BLaER1 (cell line): ENCODE data around the gene BRPF1.

Source experiments
- H3K27ac ChIP-seq: shearing (Covaris generic); formaldehyde crosslinking; 2 replicates; pipeline ENCODE4 v1.8.1; 2022
- H3K27me3 ChIP-seq: shearing (Covaris generic); formaldehyde crosslinking; 2 replicates; pipeline ENCODE4 v1.8.1; 2022
- H3K36me3 ChIP-seq: shearing (Covaris generic); formaldehyde crosslinking; 2 replicates; pipeline ENCODE4 v1.8.1; 2022
- H3K4me1 ChIP-seq: shearing (Covaris generic); formaldehyde crosslinking; 2 replicates; pipeline ENCODE4 v1.8.1; 2022
- H3K4me2 ChIP-seq: shearing (Covaris generic); formaldehyde crosslinking; 2 replicates; pipeline ENCODE4 v1.8.1; 2022
- H3K4me3 ChIP-seq: shearing (Covaris generic); formaldehyde crosslinking; 2 replicates; pipeline ENCODE4 v1.8.1; 2022
- H3K9ac ChIP-seq: shearing (Covaris generic); formaldehyde crosslinking; 2 replicates; pipeline ENCODE4 v1.8.1; 2022
- H3K9me3 ChIP-seq: shearing (Covaris generic); formaldehyde crosslinking; 2 replicates; pipeline ENCODE4 v1.8.1; 2022
- H4K20me1 ChIP-seq: shearing (Covaris generic); formaldehyde crosslinking; 2 replicates; pipeline ENCODE4 v1.8.1; 2022
- Cebpa-rat ChIP-seq: shearing (Covaris generic); IDR thresholded peaks from 2 replicates; pipeline ENCODE4 v1.8.1; 2022

Gene BRPF1

DNA sequence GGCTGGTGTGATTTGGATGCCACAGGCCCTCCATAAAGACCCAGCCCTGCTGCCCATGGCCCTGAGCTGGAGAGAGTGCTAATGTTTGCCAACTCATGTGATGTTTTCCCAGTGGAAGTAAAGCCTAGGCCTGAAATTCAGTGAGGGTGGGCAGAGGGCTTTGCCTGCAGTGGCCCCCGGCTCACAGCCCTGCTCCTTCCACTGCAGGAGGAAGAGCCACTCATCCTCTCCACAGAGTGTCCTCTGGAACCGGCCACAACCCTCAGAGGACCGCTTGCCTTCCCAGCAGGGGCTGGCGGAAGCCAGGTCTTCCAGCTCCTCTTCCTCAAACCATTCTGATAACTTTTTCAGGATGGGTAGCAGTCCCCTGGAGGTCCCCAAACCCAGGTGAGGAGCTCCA lies 41.8 kb upstream of the BRPF1 start:
- H3K27ac ChIP-seq, result no peak overlapping the region
- H3K27me3 ChIP-seq, result no peaks in the 10 kb centered on the region
- H3K4me3 ChIP-seq, result no peak overlapping the region
- H3K9me3 ChIP-seq, result no peaks in the 10 kb centered on the region
- TF ChIP-seq Cebpa-rat, result no peak
- peaks cover 94% of the 10 kb centered on the region for H3K36me3 ChIP-seq
- H3K9ac ChIP-seq, result no peak overlapping the region
- H3K4me1 ChIP-seq, result peaks cover 37% of the 10 kb centered on the region
- H4K20me1 ChIP-seq, result peaks cover 94% of the 10 kb centered on the region
- peak overlapping the region; percentile 80 for H3K4me2 ChIP-seq

DNA sequence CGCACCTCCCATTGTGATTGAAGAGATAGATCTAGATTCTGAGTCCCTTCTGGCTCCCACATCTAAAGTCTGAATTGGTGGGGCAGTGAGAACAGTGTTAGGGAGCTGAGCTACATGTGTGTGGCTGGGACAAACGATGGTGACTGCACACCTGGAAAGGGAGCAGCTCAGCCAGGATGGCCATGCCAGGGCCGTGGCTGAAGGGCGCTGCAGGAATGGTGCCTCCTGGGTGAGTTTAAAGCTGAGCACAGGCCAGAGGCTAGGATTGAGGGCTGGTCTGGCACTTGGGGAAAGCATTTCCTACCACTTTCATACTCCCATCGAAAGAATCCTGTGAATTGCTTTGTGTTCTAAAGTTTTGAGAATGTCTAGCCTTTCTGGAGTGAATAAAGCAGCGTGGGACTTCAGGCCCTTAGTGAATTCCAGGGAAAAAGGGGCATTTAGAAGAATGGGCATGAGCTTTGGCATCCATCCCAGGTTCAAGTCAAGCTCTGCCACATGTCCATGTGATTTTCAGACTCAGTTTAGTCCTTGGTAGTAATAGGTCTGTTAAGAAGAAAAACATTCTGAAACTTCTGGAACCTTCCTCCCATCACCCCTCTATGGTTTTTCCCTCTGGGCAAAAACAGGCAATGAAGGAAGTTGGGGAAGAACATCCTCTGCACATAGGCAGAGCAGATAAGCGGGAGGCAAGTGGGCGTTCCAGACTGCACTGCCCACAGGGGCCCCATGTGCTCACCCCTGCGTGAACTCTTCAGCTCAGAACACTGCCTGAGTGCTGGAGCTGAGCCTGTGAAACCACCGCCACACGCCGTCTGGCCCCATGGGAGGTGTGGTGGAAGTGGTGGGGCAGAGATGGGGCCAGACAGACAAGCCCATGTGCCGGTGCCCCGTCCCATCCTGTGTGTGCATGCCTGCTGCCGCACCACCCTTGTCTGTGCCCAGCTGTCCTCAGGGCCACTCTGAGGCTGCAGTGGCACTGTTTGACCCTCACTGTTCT lies 40.8 kb upstream of the BRPF1 start:
- no peak overlapping the region for H3K4me3 ChIP-seq
- peaks cover 94% of the 10 kb centered on the region for H3K36me3 ChIP-seq
- H3K27ac ChIP-seq, result no peak overlapping the region
- H3K4me1 ChIP-seq, result peaks cover 37% of the 10 kb centered on the region
- no peaks in the 10 kb centered on the region for H3K27me3 ChIP-seq
- no peaks in the 10 kb centered on the region for H3K9me3 ChIP-seq
- TF ChIP-seq Cebpa-rat, result no peak
- peak overlapping the region; percentile 80 for H3K4me2 ChIP-seq
- H4K20me1 ChIP-seq, result peaks cover 94% of the 10 kb centered on the region
- no peak overlapping the region for H3K9ac ChIP-seq

DNA sequence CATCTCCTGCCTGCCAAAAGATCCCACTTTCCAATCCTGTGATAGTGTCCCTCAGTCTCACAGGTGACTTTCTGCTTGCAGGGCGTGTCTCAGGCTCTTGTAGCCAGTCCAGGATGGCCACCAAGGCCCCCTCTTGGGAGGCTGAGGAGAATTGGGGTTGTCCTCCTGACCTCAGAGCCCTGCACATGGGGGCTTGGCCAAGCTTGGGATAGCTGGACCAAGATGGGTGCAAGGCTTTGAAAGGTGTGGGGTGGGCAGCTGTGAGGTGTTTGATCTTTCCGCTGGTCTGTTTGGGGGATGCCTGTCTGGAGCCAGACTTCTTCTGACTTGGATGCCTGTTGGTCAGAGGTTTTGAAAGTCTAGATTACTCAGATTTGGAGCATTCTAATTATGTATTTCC lies 39.9 kb upstream of the BRPF1 start:
- Histone ChIP-seq H3K4me1 (peaks cover 37% of the 10 kb centered on the region), H3K4me3 (no peak overlapping the region), H3K36me3 (peaks cover 94% of the 10 kb centered on the region), H3K9me3 (no peaks in the 10 kb centered on the region), H3K9ac (no peak overlapping the region), H3K27ac (no peak overlapping the region), H3K27me3 (no peaks in the 10 kb centered on the region), H3K4me2 (peak overlapping the region; percentile 80), H4K20me1 (peaks cover 97% of the 10 kb centered on the region)
- TF ChIP-seq Cebpa-rat, result no peak

DNA sequence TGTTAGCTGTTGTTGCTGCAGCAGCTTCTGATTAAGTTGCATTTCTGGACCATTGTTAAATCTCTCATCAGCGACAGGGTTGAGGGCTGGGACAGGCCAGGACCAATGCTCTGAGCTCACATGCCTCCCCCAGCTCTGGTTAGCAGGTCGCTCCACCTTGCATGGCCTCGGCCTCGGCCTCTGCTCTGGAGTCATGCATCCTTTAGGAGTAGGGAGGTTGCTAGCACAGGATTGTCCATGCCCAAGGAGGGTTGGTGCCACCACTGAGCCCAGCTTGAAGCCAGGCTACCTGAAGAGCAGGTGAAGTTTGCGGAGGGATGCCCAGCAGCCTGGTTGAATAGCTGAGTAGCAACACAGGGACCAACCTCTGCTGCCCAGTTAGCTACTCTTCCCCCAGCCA lies 39.1 kb upstream of the BRPF1 start:
- H3K27me3 ChIP-seq, result no peaks in the 10 kb centered on the region
- no peak overlapping the region for H3K9ac ChIP-seq
- no peak overlapping the region for H3K4me3 ChIP-seq
- no peaks in the 10 kb centered on the region for H3K9me3 ChIP-seq
- peaks cover 37% of the 10 kb centered on the region for H3K4me1 ChIP-seq
- no peak for TF ChIP-seq Cebpa-rat
- peaks cover 94% of the 10 kb centered on the region for H3K36me3 ChIP-seq
- H4K20me1 ChIP-seq, result peaks cover 97% of the 10 kb centered on the region
- no peak overlapping the region for H3K27ac ChIP-seq
- 0 out of 2 replicates have a peak overlapping the region, but pooled peaks have one; percentile 7 for H3K4me2 ChIP-seq

DNA sequence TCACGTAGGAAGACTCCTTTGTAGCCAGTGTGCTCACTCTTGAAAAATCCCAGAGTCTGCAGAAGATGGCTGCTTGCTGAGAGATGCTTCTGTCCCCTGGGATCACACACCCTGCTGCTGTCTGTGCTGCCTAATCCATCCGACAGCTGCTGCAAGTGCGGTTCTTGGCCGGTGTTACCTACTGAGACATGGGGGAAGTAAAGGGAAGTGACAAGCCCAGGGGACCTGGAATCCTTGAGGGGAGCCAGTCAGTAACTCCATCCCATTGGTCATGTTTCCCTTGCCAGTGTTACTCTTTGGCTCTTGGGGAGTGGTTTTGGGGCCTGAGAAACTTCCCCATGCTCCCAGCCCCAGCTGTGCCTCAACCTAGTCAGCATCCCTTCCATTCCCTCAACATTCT lies 36.2 kb upstream of the BRPF1 start:
- H3K4me3 ChIP-seq, result no peak overlapping the region
- no peaks in the 10 kb centered on the region for H3K27me3 ChIP-seq
- H3K9ac ChIP-seq, result no peak overlapping the region
- H3K4me2 ChIP-seq, result no peak overlapping the region
- H3K36me3 ChIP-seq, result peaks cover 93% of the 10 kb centered on the region
- H3K9me3 ChIP-seq, result no peaks in the 10 kb centered on the region
- no peak overlapping the region for H3K27ac ChIP-seq
- peaks cover 97% of the 10 kb centered on the region for H4K20me1 ChIP-seq
- no peak for TF ChIP-seq Cebpa-rat
- H3K4me1 ChIP-seq, result peaks cover 22% of the 10 kb centered on the region

DNA sequence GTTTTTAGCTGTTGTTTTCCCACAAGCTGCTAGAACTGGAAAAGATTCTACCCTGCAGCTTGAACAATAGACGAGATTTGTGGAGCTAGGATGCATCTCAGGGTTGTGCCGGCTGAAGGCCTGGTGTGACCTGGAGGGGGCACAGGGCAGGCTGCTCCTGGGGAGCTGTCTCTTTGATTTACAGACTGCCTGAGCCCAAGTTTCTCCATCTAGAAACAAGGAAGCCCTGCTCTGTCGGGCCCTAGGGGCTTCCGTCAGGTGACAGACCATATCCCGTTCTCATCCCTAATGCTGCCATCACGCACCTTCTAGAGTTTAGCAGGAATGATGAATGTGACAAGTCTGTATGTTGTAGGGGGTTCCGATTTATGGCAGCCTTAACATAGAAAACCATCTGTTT lies 35.8 kb upstream of the BRPF1 start:
- H3K4me1 ChIP-seq, result peaks cover 18% of the 10 kb centered on the region
- no peak for TF ChIP-seq Cebpa-rat
- no peak overlapping the region for H3K4me3 ChIP-seq
- no peak overlapping the region for H3K27ac ChIP-seq
- H3K27me3 ChIP-seq, result no peaks in the 10 kb centered on the region
- peaks cover 97% of the 10 kb centered on the region for H4K20me1 ChIP-seq
- H3K9ac ChIP-seq, result no peak overlapping the region
- H3K9me3 ChIP-seq, result no peaks in the 10 kb centered on the region
- peaks cover 95% of the 10 kb centered on the region for H3K36me3 ChIP-seq
- no peak overlapping the region for H3K4me2 ChIP-seq

DNA sequence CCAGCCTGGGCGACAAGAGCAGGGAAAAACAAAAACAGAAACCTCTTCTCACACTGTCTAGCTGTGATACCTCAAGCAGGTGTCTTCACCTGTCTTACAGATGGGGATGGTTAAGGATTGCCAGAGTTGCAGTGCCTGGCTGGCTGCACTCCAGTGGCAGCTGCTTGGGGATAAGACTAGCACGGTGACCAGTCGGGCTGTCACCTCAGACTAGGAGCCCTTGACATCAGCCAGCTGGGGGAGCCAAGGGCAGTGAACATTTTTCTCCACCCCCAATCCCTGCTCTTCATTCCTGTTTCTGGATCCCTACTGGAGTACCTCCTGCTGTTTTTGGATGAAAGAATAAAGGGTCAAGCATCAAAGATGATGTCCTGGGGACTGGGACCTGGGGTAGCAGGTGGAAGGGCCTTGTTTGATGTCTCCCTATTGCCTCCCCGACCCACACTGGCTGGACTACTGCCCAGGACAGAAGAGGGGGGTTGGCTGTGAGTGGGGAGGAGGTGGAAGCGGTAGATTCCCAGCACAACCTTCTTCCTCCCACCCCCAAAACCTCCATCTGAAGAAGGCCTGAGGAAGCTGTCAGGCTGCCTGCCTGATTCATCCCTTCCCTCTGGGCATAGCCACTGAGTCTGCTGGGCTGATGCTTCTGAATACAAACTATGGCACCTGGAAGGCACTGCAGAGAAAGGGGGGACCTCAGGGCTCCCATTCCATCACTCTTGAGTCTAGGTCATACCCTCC lies 34.9 kb upstream of the BRPF1 start:
- Histone ChIP-seq H3K9ac (no peak overlapping the region), H3K27me3 (no peaks in the 10 kb centered on the region), H3K9me3 (no peaks in the 10 kb centered on the region), H4K20me1 (peaks cover 97% of the 10 kb centered on the region), H3K36me3 (peaks cover 99% of the 10 kb centered on the region), H3K4me1 (peaks cover 9% of the 10 kb centered on the region), H3K4me2 (no peak overlapping the region), H3K4me3 (no peak overlapping the region), H3K27ac (no peak overlapping the region)
- no peak for TF ChIP-seq Cebpa-rat

DNA sequence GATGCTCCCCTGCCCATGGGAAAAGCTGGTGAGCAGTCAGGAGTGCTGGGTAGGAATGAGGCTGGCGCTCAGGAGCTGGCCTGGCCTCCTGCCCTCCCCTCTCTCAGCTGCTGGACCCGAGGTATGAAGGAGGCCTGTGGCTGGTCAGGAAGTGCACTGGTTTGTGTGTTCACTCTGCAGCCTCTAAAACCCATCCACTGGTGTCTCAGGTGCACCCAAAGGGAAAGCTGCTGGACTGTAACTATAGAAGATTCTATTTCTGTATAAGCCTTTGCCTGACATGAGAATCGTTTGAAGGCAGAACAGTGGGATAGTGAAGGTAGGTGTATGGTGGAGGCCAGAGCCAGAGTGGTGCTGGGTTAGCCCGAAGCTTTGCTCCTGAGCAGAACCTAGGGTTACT lies 33.6 kb upstream of the BRPF1 start:
- Histone ChIP-seq H3K27me3 (peaks cover 7% of the 10 kb centered on the region), H4K20me1 (peaks cover 95% of the 10 kb centered on the region), H3K4me2 (no peak overlapping the region), H3K36me3 (peaks cover 99% of the 10 kb centered on the region), H3K4me3 (no peak overlapping the region), H3K9ac (no peak overlapping the region), H3K27ac (no peak overlapping the region), H3K9me3 (no peaks in the 10 kb centered on the region), H3K4me1 (no peaks in the 10 kb centered on the region)
- TF ChIP-seq Cebpa-rat, result no peak

DNA sequence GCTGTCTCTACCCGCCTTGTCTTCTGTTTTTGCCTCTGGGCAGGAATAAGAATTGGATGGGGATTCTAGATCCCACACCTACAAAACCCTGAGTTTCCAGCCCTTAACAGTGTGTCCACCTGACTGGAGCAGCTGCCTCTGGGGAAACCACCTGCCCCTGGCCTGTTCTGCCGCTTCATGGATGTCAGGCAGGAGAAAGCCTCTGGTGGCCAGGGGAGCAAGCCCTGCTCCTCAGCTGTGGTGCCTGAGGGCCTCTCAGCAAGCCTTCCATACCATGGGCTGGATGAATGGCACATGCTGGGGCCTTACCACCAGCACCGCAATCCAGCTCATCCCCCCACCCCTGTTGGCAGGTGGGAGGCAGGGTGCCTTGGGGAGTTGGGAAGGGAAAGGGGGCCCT lies 33.2 kb upstream of the BRPF1 start:
- H3K36me3 ChIP-seq, result peaks cover 99% of the 10 kb centered on the region
- H3K4me1 ChIP-seq, result no peaks in the 10 kb centered on the region
- TF ChIP-seq Cebpa-rat, result no peak
- H3K27me3 ChIP-seq, result peaks cover 11% of the 10 kb centered on the region
- H3K4me2 ChIP-seq, result no peak overlapping the region
- no peak overlapping the region for H3K9ac ChIP-seq
- H3K4me3 ChIP-seq, result no peak overlapping the region
- peaks cover 96% of the 10 kb centered on the region for H4K20me1 ChIP-seq
- no peak overlapping the region for H3K27ac ChIP-seq
- no peaks in the 10 kb centered on the region for H3K9me3 ChIP-seq

DNA sequence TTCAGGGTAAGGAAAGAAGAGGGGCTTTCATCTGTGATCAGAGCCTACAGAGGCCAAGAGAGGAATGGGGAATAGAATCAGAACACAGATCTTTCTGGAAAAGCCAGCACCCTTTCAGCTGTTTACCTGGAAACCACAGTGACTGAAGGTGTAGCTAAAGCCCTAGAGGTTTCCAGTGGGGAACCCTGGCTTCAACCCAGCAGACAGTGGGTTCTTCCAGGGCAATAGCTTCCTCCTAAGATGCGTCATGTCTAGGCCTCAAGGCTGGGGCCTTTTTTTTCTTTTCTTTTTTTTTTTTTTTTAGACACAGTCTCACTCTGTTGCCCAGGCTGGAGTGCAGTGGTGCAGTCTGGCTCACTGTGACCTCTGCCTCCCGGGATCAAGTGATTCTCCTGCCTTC lies 31.0 kb upstream of the BRPF1 start:
- Histone ChIP-seq H4K20me1 (peaks cover 85% of the 10 kb centered on the region), H3K27ac (no peak overlapping the region), H3K4me1 (no peaks in the 10 kb centered on the region), H3K4me3 (no peak overlapping the region), H3K9me3 (no peaks in the 10 kb centered on the region), H3K36me3 (peaks cover 83% of the 10 kb centered on the region), H3K27me3 (peaks cover 29% of the 10 kb centered on the region), H3K4me2 (no peak overlapping the region), H3K9ac (no peak overlapping the region)
- TF ChIP-seq Cebpa-rat, result no peak
